ENCODE data around the gene CRCP. TPM values are rescaled to one million over a fixed set of nuclear protein-coding genes. Genes with fewer than 3 reads are reported as not detected.
A peak's percentile ranks its signal among the peaks of the same experiment; 100 is the strongest.
"Not testable (repeated sequence)": the region's sequence is repeated elsewhere in the genome, so short reads cannot be mapped to it uniquely, and the experiment has no call there.

The CRCP gene
- total and polyA plus RNA-seq, 4 donors = 13.0 to 52.6 (median 18.4) TPM

DNA sequence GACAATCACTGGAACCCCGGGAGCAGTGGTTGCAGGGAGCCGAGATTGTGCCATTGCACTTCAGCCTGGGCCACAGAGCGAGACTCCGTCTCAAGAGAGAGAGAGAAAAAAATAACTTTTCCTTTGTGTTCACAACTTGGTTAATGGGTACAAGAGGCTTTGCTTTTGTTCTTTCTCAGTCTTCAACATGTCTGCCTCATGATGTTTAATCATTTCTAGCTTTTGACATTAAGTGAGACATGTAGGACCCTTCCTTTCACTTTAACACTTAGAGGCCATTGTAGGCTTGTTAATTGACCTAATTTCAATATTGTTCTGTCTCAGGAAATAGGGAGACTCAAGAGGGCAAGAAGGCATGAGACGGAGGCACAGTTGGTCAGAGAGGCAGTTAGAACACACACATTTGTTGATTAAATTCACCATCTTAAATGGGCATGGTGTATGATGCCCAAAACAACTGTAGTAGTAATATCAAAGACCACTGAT lies 9.3 kb upstream of the CRCP start:
- TF ChIP-seq HNF4A (conservative IDR thresholded peaks at IDR 0.05) = no peak
- no peak for TF ChIP-seq NR2F2 (IDR thresholded peaks at IDR 0.05)
- TF ChIP-seq JUND (IDR thresholded peaks at IDR 0.05) = no peak
- TF ChIP-seq SP1 (IDR thresholded peaks at IDR 0.05) = no peak
- TF ChIP-seq, protein P1, sequence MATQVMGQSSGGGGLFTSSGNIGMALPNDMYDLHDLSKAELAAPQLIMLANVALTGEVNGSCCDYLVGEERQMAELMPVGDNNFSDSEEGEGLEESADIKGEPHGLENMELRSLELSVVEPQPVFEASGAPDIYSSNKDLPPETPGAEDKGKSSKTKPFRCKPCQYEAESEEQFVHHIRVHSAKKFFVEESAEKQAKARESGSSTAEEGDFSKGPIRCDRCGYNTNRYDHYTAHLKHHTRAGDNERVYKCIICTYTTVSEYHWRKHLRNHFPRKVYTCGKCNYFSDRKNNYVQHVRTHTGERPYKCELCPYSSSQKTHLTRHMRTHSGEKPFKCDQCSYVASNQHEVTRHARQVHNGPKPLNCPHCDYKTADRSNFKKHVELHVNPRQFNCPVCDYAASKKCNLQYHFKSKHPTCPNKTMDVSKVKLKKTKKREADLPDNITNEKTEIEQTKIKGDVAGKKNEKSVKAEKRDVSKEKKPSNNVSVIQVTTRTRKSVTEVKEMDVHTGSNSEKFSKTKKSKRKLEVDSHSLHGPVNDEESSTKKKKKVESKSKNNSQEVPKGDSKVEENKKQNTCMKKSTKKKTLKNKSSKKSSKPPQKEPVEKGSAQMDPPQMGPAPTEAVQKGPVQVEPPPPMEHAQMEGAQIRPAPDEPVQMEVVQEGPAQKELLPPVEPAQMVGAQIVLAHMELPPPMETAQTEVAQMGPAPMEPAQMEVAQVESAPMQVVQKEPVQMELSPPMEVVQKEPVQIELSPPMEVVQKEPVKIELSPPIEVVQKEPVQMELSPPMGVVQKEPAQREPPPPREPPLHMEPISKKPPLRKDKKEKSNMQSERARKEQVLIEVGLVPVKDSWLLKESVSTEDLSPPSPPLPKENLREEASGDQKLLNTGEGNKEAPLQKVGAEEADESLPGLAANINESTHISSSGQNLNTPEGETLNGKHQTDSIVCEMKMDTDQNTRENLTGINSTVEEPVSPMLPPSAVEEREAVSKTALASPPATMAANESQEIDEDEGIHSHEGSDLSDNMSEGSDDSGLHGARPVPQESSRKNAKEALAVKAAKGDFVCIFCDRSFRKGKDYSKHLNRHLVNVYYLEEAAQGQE (IDR thresholded peaks at IDR 0.05) = no peak
- no peak for TF ChIP-seq YY1 (IDR thresholded peaks at IDR 0.05)
- TF ChIP-seq EGR1 (IDR thresholded peaks at IDR 0.05; ENCODE audit: low read depth in 2 of 2) = no peak
- TF ChIP-seq, protein P2, sequence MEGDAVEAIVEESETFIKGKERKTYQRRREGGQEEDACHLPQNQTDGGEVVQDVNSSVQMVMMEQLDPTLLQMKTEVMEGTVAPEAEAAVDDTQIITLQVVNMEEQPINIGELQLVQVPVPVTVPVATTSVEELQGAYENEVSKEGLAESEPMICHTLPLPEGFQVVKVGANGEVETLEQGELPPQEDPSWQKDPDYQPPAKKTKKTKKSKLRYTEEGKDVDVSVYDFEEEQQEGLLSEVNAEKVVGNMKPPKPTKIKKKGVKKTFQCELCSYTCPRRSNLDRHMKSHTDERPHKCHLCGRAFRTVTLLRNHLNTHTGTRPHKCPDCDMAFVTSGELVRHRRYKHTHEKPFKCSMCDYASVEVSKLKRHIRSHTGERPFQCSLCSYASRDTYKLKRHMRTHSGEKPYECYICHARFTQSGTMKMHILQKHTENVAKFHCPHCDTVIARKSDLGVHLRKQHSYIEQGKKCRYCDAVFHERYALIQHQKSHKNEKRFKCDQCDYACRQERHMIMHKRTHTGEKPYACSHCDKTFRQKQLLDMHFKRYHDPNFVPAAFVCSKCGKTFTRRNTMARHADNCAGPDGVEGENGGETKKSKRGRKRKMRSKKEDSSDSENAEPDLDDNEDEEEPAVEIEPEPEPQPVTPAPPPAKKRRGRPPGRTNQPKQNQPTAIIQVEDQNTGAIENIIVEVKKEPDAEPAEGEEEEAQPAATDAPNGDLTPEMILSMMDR (IDR thresholded peaks at IDR 0.05; ENCODE audit: low read depth, low read length, missing input control) = no peak
- TF ChIP-seq, protein P3, sequence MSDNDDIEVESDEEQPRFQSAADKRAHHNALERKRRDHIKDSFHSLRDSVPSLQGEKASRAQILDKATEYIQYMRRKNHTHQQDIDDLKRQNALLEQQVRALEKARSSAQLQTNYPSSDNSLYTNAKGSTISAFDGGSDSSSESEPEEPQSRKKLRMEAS (IDR thresholded peaks at IDR 0.05) = no peak
- TF ChIP-seq, protein P4, sequence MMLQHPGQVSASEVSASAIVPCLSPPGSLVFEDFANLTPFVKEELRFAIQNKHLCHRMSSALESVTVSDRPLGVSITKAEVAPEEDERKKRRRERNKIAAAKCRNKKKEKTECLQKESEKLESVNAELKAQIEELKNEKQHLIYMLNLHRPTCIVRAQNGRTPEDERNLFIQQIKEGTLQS (IDR thresholded peaks at IDR 0.05) = no peak
- no peak for TF ChIP-seq TAF1 (conservative IDR thresholded peaks at IDR 0.05)
- TF ChIP-seq GABPA (IDR thresholded peaks at IDR 0.05 in 1 of 2, conservative IDR thresholded peaks at IDR 0.05 in 1 of 2) = no peak
- TF ChIP-seq RAD21 (IDR thresholded peaks at IDR 0.05) = no peak
- TF ChIP-seq, protein P5, sequence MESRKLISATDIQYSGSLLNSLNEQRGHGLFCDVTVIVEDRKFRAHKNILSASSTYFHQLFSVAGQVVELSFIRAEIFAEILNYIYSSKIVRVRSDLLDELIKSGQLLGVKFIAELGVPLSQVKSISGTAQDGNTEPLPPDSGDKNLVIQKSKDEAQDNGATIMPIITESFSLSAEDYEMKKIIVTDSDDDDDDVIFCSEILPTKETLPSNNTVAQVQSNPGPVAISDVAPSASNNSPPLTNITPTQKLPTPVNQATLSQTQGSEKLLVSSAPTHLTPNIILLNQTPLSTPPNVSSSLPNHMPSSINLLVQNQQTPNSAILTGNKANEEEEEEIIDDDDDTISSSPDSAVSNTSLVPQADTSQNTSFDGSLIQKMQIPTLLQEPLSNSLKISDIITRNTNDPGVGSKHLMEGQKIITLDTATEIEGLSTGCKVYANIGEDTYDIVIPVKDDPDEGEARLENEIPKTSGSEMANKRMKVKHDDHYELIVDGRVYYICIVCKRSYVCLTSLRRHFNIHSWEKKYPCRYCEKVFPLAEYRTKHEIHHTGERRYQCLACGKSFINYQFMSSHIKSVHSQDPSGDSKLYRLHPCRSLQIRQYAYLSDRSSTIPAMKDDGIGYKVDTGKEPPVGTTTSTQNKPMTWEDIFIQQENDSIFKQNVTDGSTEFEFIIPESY (IDR thresholded peaks at IDR 0.05) = no peak
- TF ChIP-seq FOXA2 (IDR thresholded peaks at IDR 0.05) = no peak
- TF ChIP-seq HNF4G (IDR thresholded peaks at IDR 0.05) = no peak
- no peak for TF ChIP-seq RXRA (IDR thresholded peaks at IDR 0.05)
- peak overlapping the region in 1 of 2 donors; percentile 28 for H3K27ac ChIP-seq (ENCODE audit: low read depth in 1 of 2, low read length in 2 of 2)

DNA sequence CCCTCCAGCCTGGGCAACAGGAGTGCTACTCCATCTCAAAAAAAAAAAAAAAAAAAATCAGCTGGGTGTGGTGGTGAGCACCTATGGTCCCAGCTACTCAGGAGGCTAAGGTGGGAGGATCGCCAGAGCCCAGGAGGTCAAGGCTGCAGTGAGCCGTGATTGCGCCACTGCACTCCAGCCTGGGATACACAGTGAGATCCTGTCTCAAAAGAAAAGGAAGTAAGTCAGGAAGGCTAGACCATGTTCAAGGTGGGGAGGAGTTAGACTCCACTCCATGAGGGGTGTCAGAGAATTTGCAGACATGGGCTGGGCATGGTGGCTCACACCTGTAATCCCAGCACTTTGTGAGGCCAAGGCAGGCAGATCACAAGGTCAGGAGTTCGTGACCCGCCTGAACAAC lies 6.2 kb upstream of the CRCP start:
- H3K4me3 ChIP-seq (ENCODE audit: low read depth in 1 of 3, low read length in 3 of 3); H3K27ac ChIP-seq (ENCODE audit: low read depth in 1 of 2, low read length in 2 of 2); H3K9ac ChIP-seq (ENCODE audit: low read depth in 1 of 2, low read length in 2 of 2); H3K4me1 ChIP-seq (ENCODE audit: control insufficient read depth in 4 of 4, insufficient read depth in 4 of 4, low read length in 3 of 4); DNase-seq (ENCODE audit: low spot score); H3K27me3 ChIP-seq (ENCODE audit: control insufficient read depth in 4 of 4, insufficient read depth in 4 of 4, low read length in 3 of 4); H3K9me3 ChIP-seq (ENCODE audit: control insufficient read depth in 4 of 4, low read length in 3 of 4); H3K36me3 ChIP-seq (ENCODE audit: control insufficient read depth in 4 of 4, insufficient read depth in 3 of 4, low read depth in 1 of 4, low read length in 3 of 4): not testable (repeated sequence)
- WGBS = 77% methylated on average over 5 of the region's 5 CpGs

More for the DNA sequence above, 9.3 kb upstream of the CRCP start:
- WGBS = 96% methylated on average over 5 of the region's 5 CpGs
- H3K27me3 ChIP-seq (ENCODE audit: control insufficient read depth in 4 of 4, insufficient read depth in 4 of 4, low read length in 3 of 4) = no peaks in the 10 kb centered on the region
- no peaks in the 10 kb centered on the region for H3K9me3 ChIP-seq (ENCODE audit: control insufficient read depth in 4 of 4, low read length in 3 of 4)
- DNase-seq (ENCODE audit: low spot score) = no peak
- peaks cover 0 to 2% (median 0%) of the 10 kb centered on the region in 4 donors for H3K36me3 ChIP-seq (ENCODE audit: control insufficient read depth in 4 of 4, insufficient read depth in 3 of 4, low read depth in 1 of 4, low read length in 3 of 4)
- H3K4me1 ChIP-seq (ENCODE audit: control insufficient read depth in 4 of 4, insufficient read depth in 4 of 4, low read length in 3 of 4) = peaks cover 0 to 4% (median 0%) of the 10 kb centered on the region in 4 donors
- no peak overlapping the region for H3K4me3 ChIP-seq (ENCODE audit: low read depth in 1 of 3, low read length in 3 of 3)
- no peak overlapping the region for H3K9ac ChIP-seq (ENCODE audit: low read depth in 1 of 2, low read length in 2 of 2)

Data from liver (tissue), 9 donors.